ENCODE data around the gene ZSCAN18.

The ZSCAN18 gene

GRCh38 chr19:58086825-58087710 lies 11.0 kb downstream of the ZSCAN18 start:
- no peak for DNase-seq (ENCODE audit: low read depth)

- DNase-seq (ENCODE audit: low read depth), result no peak
Measured at GRCh38 chr19:58085348-58085875, 12.6 kb downstream of the ZSCAN18 start.

GRCh38 chr19:58084596-58085347 lies 13.3 kb downstream of the ZSCAN18 start:
- DNase-seq (ENCODE audit: low read depth), result no peak

GRCh38 chr19:58083021-58083420 lies 15.0 kb downstream of the ZSCAN18 start:
- no peak for DNase-seq (ENCODE audit: low read depth)

GRCh38 chr19:58079792-58080191 lies 18.2 kb downstream of the ZSCAN18 start:
- no peak for DNase-seq (ENCODE audit: low read depth)

GRCh38 chr19:58067240-58067912 lies 30.7 kb downstream of the ZSCAN18 start:
- DNase-seq (ENCODE audit: low read depth), result no peak

GRCh38 chr19:58063712-58064111 lies 34.3 kb downstream of the ZSCAN18 start:
- DNase-seq (ENCODE audit: low read depth), result no peak

- DNase-seq (ENCODE audit: low read depth), result no peak
Measured at GRCh38 chr19:58060231-58060630, 37.8 kb downstream of the ZSCAN18 start.

GRCh38 chr19:58059671-58060078 lies 38.4 kb downstream of the ZSCAN18 start:
- DNase-seq (ENCODE audit: low read depth), result no peak

- DNase-seq (ENCODE audit: low read depth), result no peak
Measured at GRCh38 chr19:58059003-58059670, 38.9 kb downstream of the ZSCAN18 start, which contains the start of gene ZNF135. TSS of gene ZNF135 (plus strand) at chr19:58059282. CDS start at chr19:58060003, 721 bp downstream.

GRCh38 chr19:58058467-58058866 lies 39.6 kb downstream of the ZSCAN18 start:
- DNase-seq (ENCODE audit: low read depth), result no peak

- no peak for DNase-seq (ENCODE audit: low read depth)
Measured at GRCh38 chr19:58056861-58057260, 41.2 kb downstream of the ZSCAN18 start.

GRCh38 chr19:58056261-58056660 lies 41.8 kb downstream of the ZSCAN18 start:
- DNase-seq (ENCODE audit: low read depth), result no peak

- no peak for DNase-seq (ENCODE audit: low read depth)
Measured at GRCh38 chr19:58054901-58055874, 42.8 kb downstream of the ZSCAN18 start.

- DNase-seq (ENCODE audit: low read depth), result no peak
Measured at GRCh38 chr19:58053480-58054156, 44.4 kb downstream of the ZSCAN18 start.

GRCh38 chr19:58052256-58052655 lies 45.8 kb downstream of the ZSCAN18 start:
- no peak for DNase-seq (ENCODE audit: low read depth)

- DNase-seq (ENCODE audit: low read depth), result no peak
Measured at GRCh38 chr19:58047672-58048071, 50.4 kb downstream of the ZSCAN18 start.

- DNase-seq (ENCODE audit: low read depth), result no peak
Measured at GRCh38 chr19:58046856-58047255, 51.2 kb downstream of the ZSCAN18 start.

- DNase-seq (ENCODE audit: low read depth), result no peak
Measured at GRCh38 chr19:58045411-58046050, 52.5 kb downstream of the ZSCAN18 start.
